IPS DF 19.7 (cell line): ENCODE results near the gene AMHR2.

Experiments
- DNase-seq: peaks from one replicate; pipeline ENCODE4 v3.0.0-alpha.2; 2013; ENCODE audit warnings: low read depth, low spot score

AMHR2 gene

GRCh38 chr12:53480491-53481442 is 57.1 kb downstream of the AMHR2 start:
- DNase-seq, result no peak
